HepG2 (cell line): ENCODE measurements around the gene SQOR. TPM values are rescaled to one million over a fixed set of nuclear protein-coding genes. Genes with fewer than 3 reads are reported as not detected.

Source experiments
- ATF1 ChIP-seq: IDR thresholded peaks from 2 replicates; pipeline ENCODE4 v1.6.1; 2016; ENCODE audit warnings: mild to moderate bottlenecking, control low read depth
- FOXP1 ChIP-seq, 2 experiments: fragments of 450-650 bp in 1 of 2; IDR thresholded peaks; 2 replicates each; pipeline ENCODE4 v1.6.1; 2017 to 2018; ENCODE audit warnings: antibody characterized with exemption in 1 of 2
- GABPA ChIP-seq, 2 experiments: IDR thresholded peaks; 2 replicates each; pipeline ENCODE4 v1.6.1; 2011 to 2016; ENCODE audit warnings: low read depth in 2 of 2, low read length in 1 of 2, missing biosample characterization in 1 of 2, missing genetic modification characterization in 1 of 2
- GLMP ChIP-seq: sonication (generic); formaldehyde crosslinking; IDR thresholded peaks from 2 replicates; pipeline ENCODE4 v1.9.0; 2021; ENCODE audit warnings: missing genetic modification reagents, mild to moderate bottlenecking, borderline replicate concordance
- HMGXB3 ChIP-seq: sonication (generic); formaldehyde crosslinking; IDR thresholded peaks from 2 replicates; pipeline ENCODE4 v1.4.0; 2020; ENCODE audit warnings: missing genetic modification reagents, borderline replicate concordance
- HNF1B ChIP-seq: sonication (generic); formaldehyde crosslinking; IDR thresholded peaks from 2 replicates; pipeline ENCODE4 v1.5.1; 2020; ENCODE audit warnings: mild to moderate bottlenecking, moderate library complexity, missing genetic modification reagents
- NR3C1 ChIP-seq: sonication (generic); formaldehyde crosslinking; IDR thresholded peaks from 2 replicates; pipeline ENCODE4 v1.4.0; 2020; ENCODE audit warnings: missing genetic modification reagents
- PHF5A ChIP-seq: IDR thresholded peaks from one replicate; pipeline ENCODE4 v1.6.1; 2018; ENCODE audit warnings: low read depth, missing genetic modification reagents; ENCODE audit not compliant: unreplicated experiment
- REST ChIP-seq, 2 experiments: IDR thresholded peaks; 2 replicates each; pipeline ENCODE4 v1.6.1; 2011 to 2012; ENCODE audit warnings: low read length in 2 of 2, borderline replicate concordance in 1 of 2, low read depth in 1 of 2, mild to moderate bottlenecking in 1 of 2, moderate library complexity in 1 of 2
- TP53 ChIP-seq: sonication (generic); formaldehyde crosslinking; conservative IDR thresholded peaks from 2 replicates; pipeline ENCODE4 v1.4.0; 2020; ENCODE audit warnings: missing genetic modification reagents
- ZNF710 ChIP-seq: sonication (generic); formaldehyde crosslinking; IDR thresholded peaks from 2 replicates; pipeline ENCODE4 v1.5.0; 2020; ENCODE audit warnings: mild to moderate bottlenecking, missing genetic modification reagents, borderline replicate concordance
- ZNF75D ChIP-seq: sonication (generic); formaldehyde crosslinking; IDR thresholded peaks from 2 replicates; pipeline ENCODE4 v1.8.1; 2023; ENCODE audit warnings: missing genetic modification reagents, mild to moderate bottlenecking, borderline replicate concordance
- ZNF776 ChIP-seq: sonication (generic); formaldehyde crosslinking; IDR thresholded peaks from 2 replicates; pipeline ENCODE4 v1.4.0; 2020; ENCODE audit warnings: mild to moderate bottlenecking, missing genetic modification reagents
- ZNF782 ChIP-seq: sonication (generic); formaldehyde crosslinking; IDR thresholded peaks from 2 replicates; pipeline ENCODE4 v1.4.0; 2020; ENCODE audit warnings: missing genetic modification reagents, mild to moderate bottlenecking, borderline replicate concordance
- polyA plus RNA-seq, 8 experiments: library from polyadenylated mRNA; depleted of rRNA in 3 of 8; stranded (reverse) in 7 of 8; unstranded in 1 of 8; fragments of >200 nt; fragmentation: Illumina TruSeq in 4 of 8; extraction: Trizol in 4 of 8; gene quantifications; 2 replicates each; pipeline versions ENCODE4 v1.2.1 to v1.2.3, GENCODE V29; 2011 to 2016; ENCODE audit warnings: low read depth in 4 of 8, missing spikeins in 1 of 8, mixed read lengths in 1 of 8; ENCODE audit not compliant: insufficient read depth in 1 of 8
- total RNA-seq, 5 experiments: library from RNA; depleted of rRNA; stranded (reverse); fragments of >200 nt; fragmentation: Illumina TruSeq; extraction: Trizol; gene quantifications; 2 replicates each; pipeline ENCODE4 v1.2.3, GENCODE V29; 2016; ENCODE audit warnings: low read depth in 1 of 5

The SQOR gene
- total and polyA plus RNA-seq, 2 of the 13 experiments (the other 11 are each of a cell fraction or from before 2014, with no cell fraction given): 19.3 to 19.4 TPM

GRCh38 chr15:45634432-45635190 is at the start of gene SQOR (continued):
- TF ChIP-seq HNF1B (no peak), ZNF782 (CRISPR knock-in tag) (peak; percentile 81; the same call in 1 of the 2 replicates), HMGXB3 (CRISPR knock-in tag) (0 out of 2 replicates have a peak, but pooled peaks have one; percentile 29), ATF1 (no peak), ZNF776 (CRISPR knock-in tag) (peak; percentile 69), ZNF710 (CRISPR knock-in tag) (no peak; the same call in 1 of the 2 replicates), NR3C1 (CRISPR knock-in tag) (no peak), PHF5A (CRISPR knock-in tag) (no peak), ZNF75D (no peak), TP53 (CRISPR knock-in tag) (no peak), GLMP (CRISPR knock-in tag) (no peak), GABPA (IDR thresholded peaks at IDR 0.05; ENCODE audit: low read depth, low read length) (no peak; the same call in 1 of the 2 replicates), GABPA (CRISPR knock-in tag; IDR thresholded peaks at IDR 0.05; ENCODE audit: low read depth) (no peak), REST (IDR thresholded peaks at IDR 0.05; ENCODE audit: borderline replicate concordance in 1 of 2, low read depth in 1 of 2, low read length in 2 of 2) (no peak), FOXP1 (IDR thresholded peaks at IDR 0.05) (no peak), FOXP1 (CRISPR knock-in tag; IDR thresholded peaks at IDR 0.05) (peak; percentile 8; the same call in 1 of the 2 replicates)
